Left colon (tissue), 2 donors: ENCODE results near the gene HOXD4. TPM values are rescaled to one million over a fixed set of nuclear protein-coding genes. Genes with fewer than 3 reads are reported as not detected.

Source experiments
- ATAC-seq: fragments of 200-7000 bp; cut with Tn5 transposase; one replicate; pipeline ENCODE4 v1.9.1; 2020; ENCODE audit warnings: mild to moderate bottlenecking, moderate library complexity
- DNase-seq, 2 donors: peaks; one replicate each; pipeline ENCODE4 v3.0.0-alpha.2; 2020
- intact Hi-C, 2 donors: fragments of 100-400 bp; cut with DNase I in 1 of 2; cut with micrococcal nuclease in 1 of 2; formaldehyde crosslinking; loops; one replicate each; pipeline versions ENCODE4 v1.11.2 to v1.14.0; 2022; cut with DNase I, micrococcal nuclease
- total RNA-seq, 2 donors: library from RNA; stranded (reverse); fragmentation: NEBNext Ultra II Directional; extraction: Animal tissue kit (Norgen Biotek cat#: 25700); gene quantifications; one replicate each; pipeline ENCODE4 v1.2.1, GENCODE V29; 2021
- donor health status: DM: no; HTN: no; CAD: no.
- donor health status: DM: yes; HTN: yes; CAD: no.

HOXD4 gene
- total RNA-seq, 2 donors from 2014 or later: 3.8 to 9.7 TPM

DNA sequence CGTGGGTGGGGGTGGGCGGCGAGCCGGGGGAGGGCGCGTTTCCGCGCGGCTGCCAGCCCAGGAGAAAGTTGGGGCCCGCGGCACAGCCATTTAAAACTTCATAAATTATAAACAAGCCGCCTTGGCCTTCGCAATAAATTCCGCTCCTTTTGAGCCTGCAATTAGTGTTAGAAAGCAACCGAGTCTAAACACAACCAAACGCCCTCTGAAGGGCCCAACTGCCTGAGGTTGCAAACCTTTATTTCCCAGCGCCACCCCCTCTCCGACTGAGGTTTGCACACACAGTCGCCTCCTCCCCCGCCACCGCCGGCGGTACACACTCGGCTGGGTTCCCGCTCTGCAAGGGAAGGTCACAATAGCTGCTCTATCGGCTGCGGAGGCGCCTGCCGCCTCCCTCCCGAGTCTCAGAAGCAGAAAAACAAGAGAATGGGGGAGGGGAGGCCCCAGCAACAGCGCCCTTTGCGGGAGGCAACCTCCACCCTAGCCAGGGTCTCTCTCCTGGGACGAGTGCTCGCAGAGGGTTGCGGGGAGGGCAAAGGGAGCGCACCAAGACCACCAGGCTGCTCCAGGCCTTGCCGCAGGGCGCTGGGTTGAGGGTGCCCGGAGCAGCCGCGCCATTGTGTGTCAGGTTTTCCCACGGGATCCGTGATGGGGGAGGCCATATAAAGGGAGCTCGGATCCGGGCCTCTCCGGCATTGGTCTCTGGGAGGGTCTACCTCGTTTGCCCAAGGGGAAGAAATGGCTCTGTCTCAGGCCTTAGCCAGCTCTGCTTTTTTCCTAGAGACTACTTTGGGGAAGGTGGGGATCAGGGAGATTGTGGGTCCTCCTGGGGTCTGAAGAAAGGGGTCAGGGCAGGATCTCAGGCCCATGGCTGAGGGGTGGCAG, 23.7 kb downstream of the HOXD4 start:
- DNase-seq (peak; percentile 54 to 61), ATAC-seq (peak; percentile 49)
- intact Hi-C loops: no loop called here

DNA sequence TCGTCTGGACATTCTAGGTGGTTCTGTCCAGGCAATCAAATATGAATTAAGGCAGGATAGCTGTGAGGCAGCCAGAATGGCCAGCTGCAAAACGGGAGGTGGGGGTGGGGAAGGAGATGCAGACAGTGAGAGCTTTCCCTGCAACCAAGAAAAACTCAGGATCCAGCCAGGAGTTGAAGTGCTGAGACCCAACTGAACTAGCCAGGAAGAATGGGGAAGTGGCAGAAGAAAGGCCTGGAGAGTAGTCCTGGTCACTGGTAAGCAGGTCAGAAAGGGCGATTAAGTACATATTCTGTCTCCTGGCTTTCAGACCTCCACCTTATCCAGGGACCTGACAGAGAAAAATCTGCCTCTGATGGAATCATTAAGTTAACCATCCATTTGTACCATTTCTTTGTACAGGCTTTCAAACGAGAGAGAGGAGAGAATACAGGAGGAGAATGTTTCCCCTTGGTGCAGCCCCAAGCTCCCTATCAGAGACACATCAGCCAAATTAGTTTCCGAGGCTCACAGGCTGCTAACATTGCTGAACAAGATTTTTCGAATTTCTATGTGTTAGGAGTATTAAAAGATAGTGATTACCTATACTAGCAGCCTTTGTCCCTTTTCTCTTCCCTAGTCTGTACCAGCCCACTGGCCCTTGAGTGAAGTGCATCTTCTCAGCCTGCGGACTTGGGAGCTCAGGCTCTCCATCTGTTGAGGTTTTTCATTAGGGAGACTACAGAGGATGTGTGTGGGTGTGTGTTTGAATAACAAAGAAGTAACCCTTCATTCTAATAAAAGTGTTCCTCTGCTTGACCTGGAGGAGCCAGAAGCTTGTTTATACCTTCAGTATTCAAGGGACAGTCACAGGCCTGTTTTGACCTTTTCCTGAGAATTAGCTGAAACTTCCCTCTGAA, 24.6 kb downstream of the HOXD4 start:
- DNase-seq: no peak
- intact Hi-C loops: no loop called here
- no peak for ATAC-seq

DNA sequence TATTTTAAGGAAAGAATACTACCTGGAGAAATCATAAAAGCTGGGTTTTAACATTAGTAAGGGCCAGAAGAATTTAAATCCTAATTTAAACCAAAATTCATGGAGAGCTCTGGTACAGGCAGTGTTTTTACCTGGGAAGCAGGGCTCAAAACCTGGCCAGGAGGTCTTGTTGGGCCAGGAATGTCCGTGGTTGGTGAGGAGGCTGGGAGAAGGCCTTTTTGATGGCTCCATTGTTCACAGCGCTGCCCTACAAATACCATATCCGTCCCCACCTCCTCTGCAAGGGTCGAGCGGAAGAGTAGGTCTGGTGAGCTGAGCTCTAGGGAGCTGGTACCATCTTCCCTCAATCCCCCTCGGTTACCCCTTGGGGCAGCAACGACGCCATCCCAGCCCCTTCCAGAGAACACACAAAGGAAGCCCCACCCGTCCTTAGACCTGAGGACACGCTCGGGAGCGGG, 26.3 kb downstream of the HOXD4 start:
- ATAC-seq (no peak), DNase-seq (no peak)
- intact Hi-C loops: no loop called here

DNA sequence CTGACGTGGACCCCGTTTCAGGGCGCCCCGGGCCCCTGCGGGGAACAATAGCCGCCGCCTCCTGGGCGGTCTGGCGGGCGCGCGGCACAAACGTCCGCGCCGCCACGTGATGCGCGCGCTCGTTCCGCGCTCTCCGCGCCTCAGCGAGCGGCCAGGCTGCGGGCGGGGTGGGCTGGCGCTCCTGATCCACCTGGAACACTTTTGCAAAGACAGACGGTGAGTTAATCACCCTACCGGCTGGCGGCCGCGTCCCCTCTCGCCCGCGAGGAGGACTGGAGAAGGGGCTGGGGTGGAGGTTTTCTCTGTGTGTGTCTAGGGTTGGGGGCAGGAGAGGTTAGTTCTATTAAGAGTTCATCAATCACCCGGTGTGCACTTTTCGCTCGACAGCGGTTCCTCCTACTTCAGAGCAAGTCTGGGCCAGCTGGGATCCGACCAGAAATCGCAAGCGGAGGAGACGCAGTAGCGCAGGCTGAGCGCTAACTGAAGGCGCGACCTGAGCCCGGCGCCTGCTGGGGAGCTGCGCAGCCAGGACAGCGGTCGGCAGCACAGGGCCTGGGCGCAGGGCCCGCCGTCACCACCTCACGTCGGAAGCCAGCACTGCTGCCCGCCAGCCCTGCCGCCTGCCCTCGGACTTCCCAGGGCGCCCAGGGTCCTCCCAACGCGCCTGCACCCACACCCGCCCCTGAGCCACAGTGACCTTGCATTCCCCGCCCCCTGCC, 26.8 kb downstream of the HOXD4 start:
- DNase-seq: peak; percentile 74 to 79
- peak; percentile 76 for ATAC-seq
- intact Hi-C loops: no loop called here

DNA sequence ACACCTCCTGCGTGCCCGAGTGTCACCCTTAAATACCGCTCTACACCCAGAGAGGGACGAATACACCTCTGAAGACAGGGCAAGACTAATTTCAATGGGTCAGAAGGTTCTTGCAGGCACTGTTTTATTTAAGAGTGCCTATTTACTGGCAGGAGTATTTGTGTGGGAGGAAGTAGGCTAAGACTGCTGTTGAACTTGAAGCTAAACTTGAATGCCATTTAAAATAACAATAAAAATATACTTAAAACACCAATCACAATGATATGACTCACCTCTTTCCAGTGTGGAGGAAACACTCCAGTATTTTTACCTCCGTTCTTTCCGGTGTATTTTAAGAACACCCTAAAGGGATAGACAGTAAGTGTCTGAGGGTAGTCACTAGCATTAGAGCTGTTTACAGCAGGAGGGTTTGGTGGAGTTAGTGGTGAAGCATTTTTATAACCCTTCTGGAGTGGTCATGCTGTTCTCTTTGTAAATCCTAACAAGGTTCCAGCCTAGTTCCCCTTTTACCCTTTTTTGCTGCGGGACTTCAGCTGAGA, 27.5 kb downstream of the HOXD4 start:
- ATAC-seq (peak; percentile 43), DNase-seq (no peak)
- intact Hi-C loops: no loop called here

DNA sequence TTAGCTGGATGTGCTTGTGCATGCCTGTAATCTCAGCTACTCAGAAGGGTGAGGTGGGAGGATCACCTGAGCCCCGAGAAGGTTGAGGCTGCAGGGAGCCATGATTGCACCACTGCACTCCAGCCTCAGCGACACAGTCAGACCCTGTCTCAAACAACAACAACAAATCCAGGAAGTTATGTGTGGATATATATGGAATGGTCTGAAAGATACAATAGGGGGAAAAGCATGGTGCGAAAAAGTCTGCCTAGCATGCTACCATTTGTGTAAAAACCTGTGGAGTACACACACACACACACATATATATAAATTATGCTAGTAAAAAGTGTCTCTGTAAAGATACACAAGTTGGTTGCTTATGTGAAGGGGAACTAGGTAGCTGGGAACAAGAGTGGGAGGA, 30.2 kb downstream of the HOXD4 start:
- ATAC-seq: no peak
- no peak for DNase-seq
- intact Hi-C loops: no loop called here

DNA sequence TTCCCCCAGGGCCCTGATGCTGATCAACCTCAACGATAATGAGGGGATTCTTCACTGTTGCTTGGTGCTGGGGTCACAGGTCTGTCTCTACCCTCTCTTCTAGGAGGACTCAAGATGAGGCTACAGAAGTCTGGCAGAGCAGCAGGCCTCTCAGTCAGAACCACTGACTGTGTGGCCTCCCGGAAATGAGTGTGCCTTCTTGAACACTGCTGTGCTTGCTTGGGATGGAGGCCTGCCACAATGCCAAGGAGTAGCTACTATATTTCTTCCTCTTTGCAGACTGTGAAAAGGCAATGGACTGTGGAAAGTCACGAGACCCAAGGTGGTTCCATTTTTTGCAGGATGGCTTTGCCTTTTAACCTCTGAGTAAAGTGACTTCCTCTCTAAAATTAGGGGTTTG, 31.3 kb downstream of the HOXD4 start:
- ATAC-seq (no peak), DNase-seq (no peak)
- intact Hi-C loops: no loop called here

- intact Hi-C loops: no loop called here
- DNase-seq (no peak), ATAC-seq (no peak)
Observed at GRCh38 chr2:176184749-176185148, 33.4 kb downstream of the HOXD4 start.

- intact Hi-C loops: no loop called here
- ATAC-seq (no peak), DNase-seq (no peak)
Observed at GRCh38 chr2:176186024-176186423, 34.7 kb downstream of the HOXD4 start.

DNA sequence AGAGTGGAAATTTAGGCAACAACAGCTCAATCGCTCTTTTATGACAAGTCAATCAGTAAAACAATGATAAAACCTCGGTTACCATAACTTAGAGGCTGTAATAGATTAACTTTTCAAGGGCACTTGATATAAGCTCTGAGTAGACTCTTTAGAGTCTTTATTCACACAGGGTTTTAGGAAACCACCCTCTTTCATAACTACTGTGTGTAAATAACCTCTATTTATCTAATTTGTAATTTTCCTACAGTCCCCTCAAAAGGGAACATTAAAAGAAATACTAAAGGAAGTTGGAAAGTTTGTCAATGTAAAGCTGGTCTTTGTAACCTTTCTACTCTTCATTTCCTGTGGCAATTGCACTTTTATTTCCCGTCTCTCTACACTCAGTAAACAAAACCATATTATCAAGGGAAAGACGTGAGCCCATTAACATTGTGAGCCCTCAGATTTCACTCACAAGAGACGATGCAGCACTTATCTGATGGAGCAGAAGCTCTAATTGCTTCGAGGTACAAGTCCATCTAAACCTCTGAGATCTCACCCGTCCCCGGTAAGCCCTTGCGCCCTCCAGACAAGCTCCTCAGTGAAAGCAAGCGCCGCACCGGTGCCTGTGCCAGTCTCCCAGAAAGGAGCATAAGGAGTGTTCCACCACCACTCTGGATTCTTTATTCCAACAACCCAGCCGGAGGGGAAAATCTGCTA, 36.0 kb downstream of the HOXD4 start:
- intact Hi-C loops: no loop called here
- peak; percentile 47 for ATAC-seq
- DNase-seq: peak; percentile 47

DNA sequence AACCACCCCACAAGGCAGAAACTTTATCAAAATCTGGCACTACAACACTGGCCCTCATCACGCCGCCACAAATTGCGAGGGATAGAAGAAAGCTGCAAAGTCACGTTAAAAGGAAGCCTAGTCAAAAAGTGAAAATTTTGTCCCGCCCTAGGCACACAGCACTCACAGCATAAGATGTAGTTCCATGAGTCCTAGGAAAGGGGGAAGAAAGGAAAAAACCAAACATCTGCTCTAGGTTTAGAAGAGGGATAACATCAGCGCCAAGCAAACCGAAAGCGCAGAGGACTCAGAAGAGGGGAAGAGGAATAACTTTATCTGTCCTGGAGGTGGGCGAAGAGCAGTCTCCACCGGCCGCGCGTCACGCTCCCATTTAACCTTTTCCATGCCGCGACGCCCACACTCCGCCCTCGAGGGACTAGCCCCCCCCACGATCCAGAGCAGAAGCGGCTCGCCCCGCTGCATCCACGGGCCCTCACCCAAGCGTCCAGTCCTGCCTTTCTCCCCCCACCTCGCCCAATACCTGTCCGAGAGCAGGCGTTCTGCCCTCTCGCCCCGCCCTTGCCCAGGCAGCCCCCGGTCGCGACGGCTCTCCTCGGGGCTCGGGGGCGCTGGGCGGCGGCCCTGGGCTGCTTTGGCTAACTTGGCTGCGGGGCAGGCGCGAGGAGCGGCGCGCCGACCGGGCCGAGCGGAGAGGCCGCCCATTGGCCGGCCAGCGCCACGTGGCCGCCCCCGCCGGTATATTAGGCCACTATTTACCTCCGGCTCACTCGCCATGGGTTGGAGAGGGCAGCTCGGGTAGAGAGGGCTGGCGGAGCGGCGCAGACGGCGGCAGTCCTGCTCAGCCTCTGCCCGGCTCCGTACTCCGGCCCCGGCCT, 36.8 kb downstream of the HOXD4 start, which contains the start of gene HOXD1:
Gene HOXD1 (plus strand): TSS at position 770 of the 875 bp plus-strand sequence. CDS start 134 bp downstream, outside the sequence.
- ATAC-seq: peak; percentile 86
- intact Hi-C loops: no loop called here
- peak; percentile 75 to 84 for DNase-seq

DNA sequence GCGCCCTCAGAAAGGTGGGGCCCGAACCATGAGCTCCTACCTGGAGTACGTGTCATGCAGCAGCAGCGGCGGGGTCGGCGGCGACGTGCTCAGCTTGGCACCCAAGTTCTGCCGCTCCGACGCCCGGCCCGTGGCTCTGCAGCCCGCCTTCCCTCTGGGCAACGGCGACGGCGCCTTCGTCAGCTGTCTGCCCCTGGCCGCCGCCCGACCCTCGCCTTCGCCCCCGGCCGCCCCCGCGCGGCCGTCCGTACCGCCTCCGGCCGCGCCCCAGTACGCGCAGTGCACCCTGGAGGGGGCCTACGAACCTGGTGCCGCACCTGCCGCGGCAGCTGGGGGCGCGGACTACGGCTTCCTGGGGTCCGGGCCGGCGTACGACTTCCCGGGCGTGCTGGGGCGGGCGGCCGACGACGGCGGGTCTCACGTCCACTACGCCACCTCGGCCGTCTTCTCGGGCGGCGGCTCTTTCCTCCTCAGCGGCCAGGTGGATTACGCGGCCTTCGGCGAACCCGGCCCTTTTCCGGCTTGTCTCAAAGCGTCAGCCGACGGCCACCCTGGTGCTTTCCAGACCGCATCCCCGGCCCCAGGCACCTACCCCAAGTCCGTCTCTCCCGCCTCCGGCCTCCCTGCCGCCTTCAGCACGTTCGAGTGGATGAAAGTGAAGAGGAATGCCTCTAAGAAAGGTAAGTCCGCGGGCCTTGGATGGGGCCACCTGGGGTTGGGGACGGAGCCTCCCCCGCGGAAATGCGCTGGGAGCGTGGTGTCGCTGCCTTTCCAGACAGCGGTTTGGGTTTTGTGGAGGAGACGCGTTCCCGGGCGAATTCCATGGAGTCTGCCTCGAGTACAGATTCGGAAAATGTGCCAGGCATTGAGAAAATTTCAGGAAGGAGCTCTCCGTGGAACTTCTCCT, 37.7 kb downstream of the HOXD4 start:
- intact Hi-C loops: no loop called here
- DNase-seq (peak; percentile 31 to 57), ATAC-seq (peak; percentile 61)

- intact Hi-C loops: no loop called here
- ATAC-seq: no peak
- DNase-seq: peak in 1 of 2 donors; percentile 28
Observed at GRCh38 chr2:176189681-176190641, 38.6 kb downstream of the HOXD4 start.

DNA sequence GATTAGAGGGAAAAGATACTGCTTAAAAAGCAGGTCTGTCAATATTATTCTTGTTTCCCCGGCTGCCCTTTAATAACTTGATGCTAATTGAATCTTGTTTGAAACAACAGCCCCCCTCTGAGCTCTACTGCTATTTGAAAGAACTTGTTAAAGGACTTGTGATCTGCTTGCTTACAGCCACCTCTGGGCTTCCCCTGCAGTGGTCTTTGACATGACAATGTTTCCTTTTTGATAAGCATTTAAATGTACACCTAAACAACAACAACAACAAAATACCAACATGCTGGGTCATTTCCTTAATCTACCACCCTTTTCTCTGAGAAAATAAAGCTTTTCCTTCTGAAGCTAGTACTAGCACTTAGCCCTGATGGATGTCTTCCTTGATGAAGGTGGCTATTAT, 41.0 kb downstream of the HOXD4 start:
- DNase-seq (no peak), ATAC-seq (no peak)
- intact Hi-C loops: no loop called here

DNA sequence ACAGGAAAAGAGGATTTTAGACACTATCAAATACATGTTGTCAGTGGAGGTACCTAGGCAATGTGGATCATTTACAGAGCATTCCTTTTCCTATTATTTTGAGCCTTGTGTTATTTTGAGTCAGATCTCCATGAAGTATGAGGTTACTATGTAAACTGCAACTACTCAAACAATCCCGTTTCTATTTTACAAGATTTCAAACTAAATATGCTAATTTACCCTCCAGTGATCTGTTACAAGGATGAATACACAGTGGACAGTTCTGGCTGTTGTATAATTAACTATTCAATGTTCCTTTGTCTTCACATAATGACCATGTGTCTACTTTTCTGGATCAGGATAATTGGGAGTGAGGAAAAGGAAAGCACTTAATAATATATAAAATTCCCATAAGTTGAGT, 41.7 kb downstream of the HOXD4 start:
- ATAC-seq: no peak
- intact Hi-C loops: no loop called here

More for the DNA sequence above, 41.7 kb downstream of the HOXD4 start:
- DNase-seq: no peak
